OCI-M1 (cell line): ENCODE results near the gene HSPA12B.

Experiments
- DNase-seq: peaks from one replicate; lab custom pipeline; 2025; lab: John Stamatoyannopoulos, UW

HSPA12B gene

GRCh38 chr20:3732327-3733118 lies at the start of gene HSPA12B:
HSPA12B (plus strand) TSS chr20:3732685; CDS start chr20:3738675, 5,990 bp downstream.
- no peak for DNase-seq

- DNase-seq: no peak
Measured at GRCh38 chr20:3685341-3685740, 47.1 kb upstream of the HSPA12B start.

- DNase-seq: no peak
Measured at GRCh38 chr20:3686421-3686820, 46.1 kb upstream of the HSPA12B start.

GRCh38 chr20:3686867-3687321 lies 45.6 kb upstream of the HSPA12B start:
- DNase-seq: no peak

GRCh38 chr20:3687655-3688054 lies 44.8 kb upstream of the HSPA12B start:
- DNase-seq: no peak

- DNase-seq: no peak
Measured at GRCh38 chr20:3689978-3690377, 42.5 kb upstream of the HSPA12B start.

GRCh38 chr20:3690413-3690812 lies 42.1 kb upstream of the HSPA12B start:
- DNase-seq: no peak

GRCh38 chr20:3691306-3691705 lies 41.2 kb upstream of the HSPA12B start:
- no peak for DNase-seq

GRCh38 chr20:3691897-3692296 lies 40.6 kb upstream of the HSPA12B start:
- no peak for DNase-seq

- no peak for DNase-seq
Measured at GRCh38 chr20:3692706-3693294, 39.7 kb upstream of the HSPA12B start.

GRCh38 chr20:3693376-3693775 lies 39.1 kb upstream of the HSPA12B start:
- DNase-seq: no peak

- no peak for DNase-seq
Measured at GRCh38 chr20:3694864-3695263, 37.6 kb upstream of the HSPA12B start.

- peak; percentile 39 for DNase-seq
Measured at GRCh38 chr20:3696200-3696599, 36.3 kb upstream of the HSPA12B start.

GRCh38 chr20:3696745-3697587 lies 35.5 kb upstream of the HSPA12B start:
- no peak for DNase-seq

GRCh38 chr20:3697588-3698305 lies 34.7 kb upstream of the HSPA12B start:
- no peak for DNase-seq

GRCh38 chr20:3698591-3699001 lies 33.9 kb upstream of the HSPA12B start:
- DNase-seq: no peak

- DNase-seq: no peak
Measured at GRCh38 chr20:3699037-3699436, 33.4 kb upstream of the HSPA12B start.

GRCh38 chr20:3701061-3701998 lies 31.2 kb upstream of the HSPA12B start:
- no peak for DNase-seq

- no peak for DNase-seq
Measured at GRCh38 chr20:3702611-3703391, 29.7 kb upstream of the HSPA12B start.

- no peak for DNase-seq
Measured at GRCh38 chr20:3704087-3704486, 28.4 kb upstream of the HSPA12B start.
